Measurements from ENCODE around the gene LRRC42. TPM values are rescaled to one million over a fixed set of nuclear protein-coding genes. Genes with fewer than 3 reads are reported as not detected.

LRRC42 gene
- total and polyA plus RNA-seq, 4 experiments from 2014 or later = 4.7 to 8.7 (median 7.9) TPM

- H3K36me3 Mint-ChIP-seq = peaks cover 13 to 41% of the 10 kb centered on the region in 2 donors
- Histone ChIP-seq H3K4me1 (ENCODE audit: insufficient read depth, low read length) (no peaks in the 10 kb centered on the region), H3K4me3 (ENCODE audit: low read length in 2 of 2) (no peak overlapping the region), H3K9me3 (ENCODE audit: control insufficient read depth in 1 of 2, low read length in 2 of 2) (no peaks in the 10 kb centered on the region), H3K36me3 (ENCODE audit: insufficient read depth, low read length) (peaks cover 22% of the 10 kb centered on the region), H3K27ac (ENCODE audit: low read depth, low read length) (no peak overlapping the region), H3K27me3 (ENCODE audit: insufficient read depth, low read length) (no peaks in the 10 kb centered on the region)
- H3K4me3 Mint-ChIP-seq = no peak overlapping the region
- DNase-seq = no peak
- H3K27ac Mint-ChIP-seq = peak overlapping the region in 1 of 7 donors; percentile 76
- H3K4me1 Mint-ChIP-seq = peaks cover 0 to 6% (median 3%) of the 10 kb centered on the region in 4 donors
- no peaks in the 10 kb centered on the region for H3K9me3 Mint-ChIP-seq
- no peaks in the 10 kb centered on the region for H3K27me3 Mint-ChIP-seq
- POLR2A ChIA-PET (ENCODE audit: partially characterized antibody) = interaction anchor here (0.5 kb wide), 1 partner anchor 461 kb away, joined by 4 read pairs; no protein-coding TSS in a partner anchor
- CTCF ChIA-PET (ENCODE audit: partially characterized antibody) = interaction anchor here (1.8 to 6.2 kb wide), 4 partner anchors 8 to 96 kb away, joined by 6 to 160 read pairs (median 32); no protein-coding TSS in a partner anchor
- intact Hi-C loops (cut with micrococcal nuclease) = no loop called here
Measured at GRCh38 chr1:53957194-53957818, 11.2 kb downstream of the LRRC42 start.

GRCh38 chr1:53959664-53960250 lies 13.6 kb downstream of the LRRC42 start:
- Histone ChIP-seq H3K27me3 (ENCODE audit: insufficient read depth, low read length) (no peaks in the 10 kb centered on the region), H3K4me3 (ENCODE audit: low read length in 2 of 2) (no peak overlapping the region), H3K36me3 (ENCODE audit: insufficient read depth, low read length) (peaks cover 35% of the 10 kb centered on the region), H3K4me1 (ENCODE audit: insufficient read depth, low read length) (no peaks in the 10 kb centered on the region), H3K9me3 (ENCODE audit: control insufficient read depth in 1 of 2, low read length in 2 of 2) (no peaks in the 10 kb centered on the region), H3K27ac (ENCODE audit: low read depth, low read length) (no peak overlapping the region)
- H3K27ac Mint-ChIP-seq = no peak overlapping the region
- intact Hi-C loops (cut with micrococcal nuclease) = loop anchor here (1.0 kb wide), 2 partner anchors 81 to 98 kb away; no protein-coding TSS in a partner anchor
- peaks cover 0 to 6% (median 2%) of the 10 kb centered on the region in 4 donors for H3K4me1 Mint-ChIP-seq
- H3K36me3 Mint-ChIP-seq = peaks cover 25 to 50% of the 10 kb centered on the region in 2 donors
- H3K27me3 Mint-ChIP-seq = no peaks in the 10 kb centered on the region
- no peaks in the 10 kb centered on the region for H3K9me3 Mint-ChIP-seq
- DNase-seq = peak; percentile 41 to 61 (median 55)
- ChIA-PET POLR2A (ENCODE audit: partially characterized antibody) (interaction anchor here (0.6 to 2.5 kb wide), 6 partner anchors 14 to 101 kb away, joined by 3 to 20 read pairs (median 4); partner anchors contain the start of genes IFT25, TCEANC2 and TMEM59), CTCF (ENCODE audit: partially characterized antibody) (interaction anchor here (0.7 to 6.2 kb wide), 33 partner anchors 11 to 124 kb away, joined by 3 to 160 read pairs (median 5); partner anchors contain the start of genes IFT25 and LRRC42)
- H3K4me3 Mint-ChIP-seq = no peak overlapping the region

GRCh38 chr1:53962395-53962794 lies 16.2 kb downstream of the LRRC42 start:
- POLR2A ChIA-PET (ENCODE audit: partially characterized antibody) = no interaction called here

GRCh38 chr1:53963460-53963859 lies 17.3 kb downstream of the LRRC42 start:
- intact Hi-C loops (cut with micrococcal nuclease) = no loop called here
- DNase-seq = no peak
- H3K36me3 ChIP-seq (ENCODE audit: insufficient read depth, low read length) = peaks cover 42% of the 10 kb centered on the region
- Mint-ChIP-seq H3K9me3 (no peaks in the 10 kb centered on the region), H3K27me3 (no peaks in the 10 kb centered on the region), H3K36me3 (peaks cover 36 to 64% of the 10 kb centered on the region in 2 donors), H3K27ac (no peak overlapping the region), H3K4me1 (no peaks in the 10 kb centered on the region), H3K4me3 (no peak overlapping the region)
- H3K27me3 ChIP-seq (ENCODE audit: insufficient read depth, low read length) = no peaks in the 10 kb centered on the region
- ChIA-PET POLR2A (ENCODE audit: partially characterized antibody) (no interaction called here), CTCF (ENCODE audit: partially characterized antibody) (interaction anchor here (6.2 kb wide), 1 partner anchor 103 kb away, joined by 160 read pairs; no protein-coding TSS in a partner anchor)
- no peak overlapping the region for H3K27ac ChIP-seq (ENCODE audit: low read depth, low read length)
- H3K4me3 ChIP-seq (ENCODE audit: low read length in 2 of 2) = no peak overlapping the region
- H3K9me3 ChIP-seq (ENCODE audit: control insufficient read depth in 1 of 2, low read length in 2 of 2) = no peaks in the 10 kb centered on the region
- H3K4me1 ChIP-seq (ENCODE audit: insufficient read depth, low read length) = no peaks in the 10 kb centered on the region

More at GRCh38 chr1:53962395-53962794, 16.2 kb downstream of the LRRC42 start:
- no peaks in the 10 kb centered on the region for H3K9me3 Mint-ChIP-seq
- Histone ChIP-seq H3K27me3 (ENCODE audit: insufficient read depth, low read length) (no peaks in the 10 kb centered on the region), H3K9me3 (ENCODE audit: control insufficient read depth in 1 of 2, low read length in 2 of 2) (no peaks in the 10 kb centered on the region), H3K27ac (ENCODE audit: low read depth, low read length) (no peak overlapping the region), H3K4me1 (ENCODE audit: insufficient read depth, low read length) (no peaks in the 10 kb centered on the region), H3K36me3 (ENCODE audit: insufficient read depth, low read length) (peaks cover 41% of the 10 kb centered on the region), H3K4me3 (ENCODE audit: low read length in 2 of 2) (no peak overlapping the region)
- DNase-seq = no peak
- no peak overlapping the region for H3K27ac Mint-ChIP-seq
- H3K27me3 Mint-ChIP-seq = no peaks in the 10 kb centered on the region
- H3K4me3 Mint-ChIP-seq = no peak overlapping the region
- H3K4me1 Mint-ChIP-seq = peaks cover 0 to 1% (median 0%) of the 10 kb centered on the region in 4 donors
- intact Hi-C loops (cut with micrococcal nuclease) = no loop called here
- CTCF ChIA-PET (ENCODE audit: partially characterized antibody) = interaction anchor here (1.2 to 6.2 kb wide), 3 partner anchors 12 to 101 kb away, joined by 3 to 160 read pairs (median 4); no protein-coding TSS in a partner anchor
- H3K36me3 Mint-ChIP-seq = peaks cover 31 to 59% of the 10 kb centered on the region in 2 donors

GRCh38 chr1:53964109-53964508 lies 18.0 kb downstream of the LRRC42 start:
- H3K36me3 Mint-ChIP-seq = peaks cover 36 to 67% of the 10 kb centered on the region in 2 donors
- no peaks in the 10 kb centered on the region for H3K4me1 Mint-ChIP-seq
- H3K27ac ChIP-seq (ENCODE audit: low read depth, low read length) = no peak overlapping the region
- H3K4me3 Mint-ChIP-seq = no peak overlapping the region
- no peaks in the 10 kb centered on the region for H3K9me3 Mint-ChIP-seq
- H3K27me3 ChIP-seq (ENCODE audit: insufficient read depth, low read length) = no peaks in the 10 kb centered on the region
- no peak overlapping the region for H3K4me3 ChIP-seq (ENCODE audit: low read length in 2 of 2)
- H3K27me3 Mint-ChIP-seq = no peaks in the 10 kb centered on the region
- H3K4me1 ChIP-seq (ENCODE audit: insufficient read depth, low read length) = no peaks in the 10 kb centered on the region
- peaks cover 42% of the 10 kb centered on the region for H3K36me3 ChIP-seq (ENCODE audit: insufficient read depth, low read length)
- no peak for DNase-seq
- CTCF ChIA-PET (ENCODE audit: partially characterized antibody) = interaction anchor here (1.1 kb wide), 1 partner anchor 104 kb away, joined by 5 read pairs; no protein-coding TSS in a partner anchor
- POLR2A ChIA-PET (ENCODE audit: partially characterized antibody) = no interaction called here
- peak overlapping the region in 1 of 7 donors; percentile 7 for H3K27ac Mint-ChIP-seq
- no peaks in the 10 kb centered on the region for H3K9me3 ChIP-seq (ENCODE audit: control insufficient read depth in 1 of 2, low read length in 2 of 2)
- intact Hi-C loops (cut with micrococcal nuclease) = no loop called here

GRCh38 chr1:53966794-53967193 lies 20.6 kb downstream of the LRRC42 start:
- Histone ChIP-seq H3K9me3 (ENCODE audit: control insufficient read depth in 1 of 2, low read length in 2 of 2) (no peaks in the 10 kb centered on the region), H3K4me3 (ENCODE audit: low read length in 2 of 2) (no peak overlapping the region), H3K36me3 (ENCODE audit: insufficient read depth, low read length) (peaks cover 33% of the 10 kb centered on the region), H3K4me1 (ENCODE audit: insufficient read depth, low read length) (no peaks in the 10 kb centered on the region), H3K27ac (ENCODE audit: low read depth, low read length) (no peak overlapping the region), H3K27me3 (ENCODE audit: insufficient read depth, low read length) (no peaks in the 10 kb centered on the region)
- H3K9me3 Mint-ChIP-seq = no peaks in the 10 kb centered on the region
- intact Hi-C loops (cut with micrococcal nuclease) = no loop called here
- H3K4me3 Mint-ChIP-seq = no peak overlapping the region
- no peak for DNase-seq
- H3K27ac Mint-ChIP-seq = peak overlapping the region in 1 of 7 donors; percentile 69
- H3K27me3 Mint-ChIP-seq = no peaks in the 10 kb centered on the region
- ChIA-PET POLR2A (ENCODE audit: partially characterized antibody) (no interaction called here), CTCF (ENCODE audit: partially characterized antibody) (no interaction called here)
- H3K4me1 Mint-ChIP-seq = no peaks in the 10 kb centered on the region
- peaks cover 40 to 64% of the 10 kb centered on the region in 2 donors for H3K36me3 Mint-ChIP-seq

- Mint-ChIP-seq H3K9me3 (no peaks in the 10 kb centered on the region), H3K4me1 (no peaks in the 10 kb centered on the region), H3K36me3 (peaks cover 38 to 57% of the 10 kb centered on the region in 2 donors), H3K27me3 (no peaks in the 10 kb centered on the region), H3K27ac (peak overlapping the region in 1 of 7 donors; percentile 53), H3K4me3 (no peak overlapping the region)
- Histone ChIP-seq H3K9me3 (ENCODE audit: control insufficient read depth in 1 of 2, low read length in 2 of 2) (no peaks in the 10 kb centered on the region), H3K4me1 (ENCODE audit: insufficient read depth, low read length) (no peaks in the 10 kb centered on the region), H3K27ac (ENCODE audit: low read depth, low read length) (no peak overlapping the region), H3K36me3 (ENCODE audit: insufficient read depth, low read length) (peaks cover 25% of the 10 kb centered on the region), H3K4me3 (ENCODE audit: low read length in 2 of 2) (no peak overlapping the region), H3K27me3 (ENCODE audit: insufficient read depth, low read length) (no peaks in the 10 kb centered on the region)
- ChIA-PET POLR2A (ENCODE audit: partially characterized antibody) (no interaction called here), CTCF (ENCODE audit: partially characterized antibody) (no interaction called here)
- intact Hi-C loops (cut with micrococcal nuclease) = no loop called here
- DNase-seq = no peak
Measured at GRCh38 chr1:53967409-53968124, 21.4 kb downstream of the LRRC42 start.

All from CD4-positive, alpha-beta memory T cell (primary cell).